ENCODE measurements around the gene CYB561. TPM values are rescaled to one million over a fixed set of nuclear protein-coding genes. Genes with fewer than 3 reads are reported as not detected.

Gene CYB561
- total and polyA plus RNA-seq, 2 donors (not counting 3 experiments of a cell fraction or from before 2014, with no cell fraction given): 34.9 to 71.1 TPM

DNA sequence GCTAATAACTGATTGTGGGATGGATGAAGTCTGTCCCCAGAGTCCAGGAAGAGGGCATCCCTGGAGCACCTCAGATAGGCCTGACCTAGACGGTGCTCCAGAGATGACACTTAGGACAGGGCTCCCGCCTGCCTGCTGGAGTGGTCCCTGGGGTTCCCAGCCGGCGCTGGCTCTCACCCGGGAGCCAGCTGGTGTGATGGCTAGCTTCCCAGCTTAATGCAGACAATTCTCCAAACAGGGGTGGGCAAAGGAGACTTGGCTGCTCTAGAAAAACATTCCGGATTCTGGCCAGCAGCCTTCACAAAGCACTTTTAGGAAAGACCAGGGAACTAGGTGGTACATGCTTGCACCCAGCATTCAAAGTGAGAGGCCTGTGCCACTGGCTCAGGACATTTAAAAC, 49.4 kb upstream of the CYB561 start:
- Histone ChIP-seq H3K9me1 (replicated peaks; ENCODE audit: control insufficient read depth, extremely low read depth, insufficient read depth, low read length) (no peaks in the 10 kb centered on the region), H4K20me1 (replicated peaks; ENCODE audit: control insufficient read depth, extremely low read depth, insufficient read depth, low read length) (no peaks in the 10 kb centered on the region), H3K27ac (ENCODE audit: insufficient read depth, low read depth, low read length) (no peak overlapping the region), H3K4me3 (replicated peaks in 1 of 3; ENCODE audit: insufficient read depth in 1 of 3, low read depth in 1 of 3, low read length in 3 of 3) (no peak overlapping the region), H3K9me3 (replicated peaks; ENCODE audit: control insufficient read depth, insufficient read depth, low read length) (no peaks in the 10 kb centered on the region), H3K27me3 (ENCODE audit: control insufficient read depth in 2 of 2, insufficient read depth in 2 of 2, low read length in 2 of 2) (peaks cover 0 to under 1% of the 10 kb centered on the region in 2 experiments), H3K4me1 (ENCODE audit: control insufficient read depth, extremely low read depth, insufficient read depth, low read length) (no peaks in the 10 kb centered on the region), H3K9ac (replicated peaks; ENCODE audit: extremely low read depth, insufficient read depth, low read length) (no peak overlapping the region), H3K36me3 (ENCODE audit: control insufficient read depth in 2 of 2, extremely low read depth in 1 of 2, insufficient read depth in 2 of 2, low read length in 2 of 2) (peaks cover 0 to 27% of the 10 kb centered on the region in 2 experiments), H2AFZ (ENCODE audit: low read depth, low read length) (no peak overlapping the region), H3K79me2 (ENCODE audit: control insufficient read depth, insufficient read depth, low read length) (no peaks in the 10 kb centered on the region), H3K4me2 (ENCODE audit: insufficient read depth, low read length) (no peak overlapping the region)
- FAIRE-seq: no peak
- CTCF ChIA-PET: interaction anchor here (1.2 to 1.4 kb wide), 2 partner anchors 70 kb away, joined by 6 read pairs; no protein-coding TSS in a partner anchor
- no peak for DNase-seq (ENCODE audit: low read depth, low spot score)
- intact Hi-C loops (cut with micrococcal nuclease): loop anchor here (5.0 kb wide), 2 partner anchors 68 to 117 kb away; no protein-coding TSS in a partner anchor
- dilution Hi-C loops (cut with MboI; ENCODE audit: extremely low pct_ligation_motif_present, low sequenced_read_pairs): no loop called here
- TF ChIP-seq POLR2A (IDR thresholded peaks at IDR 0.05; ENCODE audit: low read depth, low read length): no peak
- TF ChIP-seq, protein P1, sequence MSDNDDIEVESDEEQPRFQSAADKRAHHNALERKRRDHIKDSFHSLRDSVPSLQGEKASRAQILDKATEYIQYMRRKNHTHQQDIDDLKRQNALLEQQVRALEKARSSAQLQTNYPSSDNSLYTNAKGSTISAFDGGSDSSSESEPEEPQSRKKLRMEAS (IDR thresholded peaks at IDR 0.05; ENCODE audit: insufficient read depth, insufficient read length): no peak
- TF ChIP-seq GATA2 (IDR thresholded peaks at IDR 0.05; ENCODE audit: insufficient read depth, insufficient read length, low read depth, low read length): no peak
- no peak for TF ChIP-seq EZH2 (IDR thresholded peaks at IDR 0.05; ENCODE audit: borderline replicate concordance, low read depth, low read length, severe bottlenecking)
- TF ChIP-seq JUN (IDR thresholded peaks at IDR 0.05; ENCODE audit: borderline replicate concordance, insufficient read depth, insufficient read length, low read depth): no peak
- no peak for TF ChIP-seq MYC (IDR thresholded peaks at IDR 0.05; ENCODE audit: low read depth, low read length)
- no peak for TF ChIP-seq FOS (IDR thresholded peaks at IDR 0.05; ENCODE audit: borderline replicate concordance, insufficient read depth, low read length)
- TF ChIP-seq, protein P2, sequence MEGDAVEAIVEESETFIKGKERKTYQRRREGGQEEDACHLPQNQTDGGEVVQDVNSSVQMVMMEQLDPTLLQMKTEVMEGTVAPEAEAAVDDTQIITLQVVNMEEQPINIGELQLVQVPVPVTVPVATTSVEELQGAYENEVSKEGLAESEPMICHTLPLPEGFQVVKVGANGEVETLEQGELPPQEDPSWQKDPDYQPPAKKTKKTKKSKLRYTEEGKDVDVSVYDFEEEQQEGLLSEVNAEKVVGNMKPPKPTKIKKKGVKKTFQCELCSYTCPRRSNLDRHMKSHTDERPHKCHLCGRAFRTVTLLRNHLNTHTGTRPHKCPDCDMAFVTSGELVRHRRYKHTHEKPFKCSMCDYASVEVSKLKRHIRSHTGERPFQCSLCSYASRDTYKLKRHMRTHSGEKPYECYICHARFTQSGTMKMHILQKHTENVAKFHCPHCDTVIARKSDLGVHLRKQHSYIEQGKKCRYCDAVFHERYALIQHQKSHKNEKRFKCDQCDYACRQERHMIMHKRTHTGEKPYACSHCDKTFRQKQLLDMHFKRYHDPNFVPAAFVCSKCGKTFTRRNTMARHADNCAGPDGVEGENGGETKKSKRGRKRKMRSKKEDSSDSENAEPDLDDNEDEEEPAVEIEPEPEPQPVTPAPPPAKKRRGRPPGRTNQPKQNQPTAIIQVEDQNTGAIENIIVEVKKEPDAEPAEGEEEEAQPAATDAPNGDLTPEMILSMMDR (IDR thresholded peaks at IDR 0.05; ENCODE audit: extremely low read depth in 1 of 2, insufficient read depth in 1 of 2, low read depth in 1 of 2, low read length in 2 of 2): no peak
- no peak for TF ChIP-seq POLR2AphosphoS5 (IDR thresholded peaks at IDR 0.05; ENCODE audit: insufficient read depth, low read depth, low read length)
- no TSS peak for BruUV-seq (replicated peaks)
- POLR2A ChIA-PET: no interaction called here

Measured in endothelial cell of umbilical vein (primary cell).